ENCODE measurements around the gene SMG5.

SMG5 gene

DNA sequence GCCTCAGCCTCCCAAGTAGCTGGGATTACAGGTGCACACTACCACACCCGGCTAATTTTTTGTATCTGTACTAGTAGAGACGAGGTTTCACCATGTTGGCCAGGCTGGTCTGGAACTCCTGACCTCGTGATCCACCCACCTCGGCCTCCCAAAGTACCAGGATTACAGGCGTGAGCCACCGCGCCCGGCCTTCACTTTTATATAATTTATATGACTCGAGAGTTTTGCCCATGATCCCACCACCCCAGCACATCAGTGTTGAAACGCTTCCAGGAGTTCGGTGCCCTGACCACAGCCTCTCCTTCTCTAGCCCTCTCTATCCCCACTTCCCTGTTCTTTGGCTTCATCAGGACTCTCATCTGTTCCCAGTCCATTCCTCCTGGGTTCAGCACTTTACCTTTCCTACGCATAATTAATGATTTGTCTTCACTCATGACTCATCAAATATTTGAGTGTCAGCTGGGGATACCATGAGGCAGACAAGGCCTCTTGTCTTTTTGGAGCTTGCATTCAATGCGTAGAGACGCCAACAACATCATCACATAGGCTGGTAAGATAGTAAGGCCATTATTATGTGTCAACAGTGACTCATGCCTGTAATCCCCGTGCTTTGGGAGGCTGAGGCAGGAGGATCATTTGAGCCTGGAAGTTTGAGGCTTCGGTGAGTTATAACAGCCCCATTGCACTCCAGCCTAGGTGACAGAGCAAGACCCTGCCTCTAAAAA lies 68.4 kb downstream of the SMG5 start:
- DNase-seq (ENCODE audit: low spot score) = no peak

DNA sequence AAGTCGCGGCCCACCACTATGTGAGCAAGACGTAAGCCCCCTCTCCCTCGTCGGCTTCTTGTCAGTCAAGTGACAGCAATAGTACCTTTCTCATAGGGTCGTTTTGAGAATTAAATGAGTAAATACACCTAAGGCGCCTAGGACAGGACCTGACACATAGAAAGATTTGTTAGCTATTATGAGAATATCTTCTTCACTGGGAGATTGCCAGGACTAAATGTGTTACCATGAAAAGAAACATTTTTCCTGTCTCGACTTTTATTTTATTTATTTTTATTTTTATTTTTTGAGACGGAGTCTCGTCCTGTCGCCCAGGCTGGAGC lies 69.0 kb downstream of the SMG5 start:
- DNase-seq (ENCODE audit: low spot score) = no peak

DNA sequence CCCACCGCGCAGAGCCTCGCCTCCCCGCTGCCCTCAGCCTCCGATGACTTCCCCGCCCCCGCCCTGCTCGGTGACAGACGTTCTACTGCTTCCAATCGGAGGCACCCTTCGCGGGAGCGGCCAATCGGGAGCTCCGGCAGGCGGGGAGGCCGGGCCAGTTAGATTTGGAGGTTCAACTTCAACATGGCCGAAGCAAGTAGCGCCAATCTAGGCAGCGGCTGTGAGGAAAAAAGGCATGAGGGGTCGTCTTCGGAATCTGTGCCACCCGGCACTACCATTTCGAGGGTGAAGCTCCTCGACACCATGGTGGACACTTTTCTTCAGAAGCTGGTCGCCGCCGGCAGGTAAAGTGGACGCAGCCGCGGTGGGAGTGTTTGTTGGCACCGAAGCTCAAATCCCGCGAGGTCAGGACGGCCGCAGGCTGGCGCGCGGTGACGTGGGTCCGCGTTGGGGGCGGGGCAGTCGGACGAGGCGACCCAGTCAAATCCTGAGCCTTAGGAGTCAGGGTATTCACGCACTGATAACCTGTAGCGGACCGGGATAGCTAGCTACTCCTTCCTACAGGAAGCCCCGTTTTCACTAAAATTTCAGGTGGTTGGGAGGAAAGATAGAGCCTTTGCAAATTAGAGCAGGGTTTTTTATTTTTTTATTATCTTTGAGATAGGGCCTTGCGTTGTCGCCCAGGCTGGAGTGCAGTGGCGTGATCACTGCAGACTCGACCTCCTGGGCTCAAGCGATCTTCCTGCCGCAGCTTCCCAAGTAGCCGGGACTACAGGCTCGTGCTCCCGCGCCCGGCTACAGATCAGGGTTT lies 69.6 kb downstream of the SMG5 start, which contains the start of gene PMF1:
PMF1 (plus strand) TSS at position 175 of the 811 bp plus-strand sequence; CDS start at position 184, 9 bp downstream.
- DNase-seq (ENCODE audit: low spot score) = peak; percentile 99

DNA sequence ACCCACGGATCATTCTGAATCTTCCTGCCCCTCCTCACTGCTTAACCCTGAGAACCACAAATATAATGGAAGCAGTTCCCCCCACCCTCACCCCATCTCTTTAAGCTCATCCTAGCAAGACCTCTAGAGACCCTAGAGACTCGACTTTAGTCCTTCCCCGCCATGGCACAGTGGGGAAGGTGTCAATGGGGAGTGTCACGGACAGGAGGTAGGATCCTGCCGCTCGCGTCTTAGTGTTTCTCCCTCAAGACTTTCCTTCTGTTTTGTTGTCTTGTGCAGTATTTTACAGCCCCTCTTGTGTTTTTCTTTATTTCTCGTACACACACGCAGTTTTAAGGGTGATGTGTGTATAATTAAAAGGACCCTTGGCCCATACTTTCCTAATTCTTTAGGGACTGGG lies 70.5 kb downstream of the SMG5 start:
- no peak for DNase-seq (ENCODE audit: low spot score)

DNA sequence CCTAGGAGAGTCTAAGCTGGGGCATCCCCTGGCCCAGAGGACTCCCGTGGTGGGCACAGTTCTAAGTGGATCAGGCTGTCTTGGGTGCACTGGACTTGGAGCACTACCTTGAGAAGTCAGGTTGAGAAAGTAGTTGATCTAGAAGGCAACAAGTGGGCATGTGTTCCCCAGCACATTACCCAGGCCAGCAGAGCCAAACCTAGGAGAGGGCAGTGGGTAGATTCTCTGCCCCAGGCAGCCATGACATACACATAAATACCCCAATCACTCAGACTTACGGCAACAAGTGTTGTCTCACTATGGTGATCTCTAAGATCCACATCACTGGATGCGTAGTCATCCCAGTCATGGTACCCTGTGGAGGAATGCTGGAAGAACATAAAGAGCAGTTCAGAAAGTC lies 71.4 kb downstream of the SMG5 start:
- DNase-seq (ENCODE audit: low spot score) = no peak

DNA sequence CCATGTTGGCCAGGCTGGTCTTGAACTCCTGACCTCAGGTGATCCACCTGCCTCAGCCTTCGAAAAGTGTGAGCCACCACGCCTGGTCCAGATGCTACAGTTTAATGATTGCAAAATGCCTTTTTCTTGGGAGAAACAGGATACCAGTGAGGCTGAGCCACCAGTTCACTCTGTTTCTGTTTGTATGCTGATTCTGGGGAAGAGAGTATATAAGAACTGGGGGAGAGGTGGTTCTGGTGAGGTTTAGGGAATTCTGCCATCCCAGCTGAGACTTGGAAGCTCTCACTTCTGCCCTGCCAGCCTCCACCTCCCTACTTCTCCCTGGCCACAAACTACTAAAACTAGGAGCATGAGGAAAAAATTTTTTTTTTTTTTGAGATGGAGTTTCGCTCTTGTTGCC lies 77.9 kb downstream of the SMG5 start:
- DNase-seq (ENCODE audit: low spot score) = no peak

DNA sequence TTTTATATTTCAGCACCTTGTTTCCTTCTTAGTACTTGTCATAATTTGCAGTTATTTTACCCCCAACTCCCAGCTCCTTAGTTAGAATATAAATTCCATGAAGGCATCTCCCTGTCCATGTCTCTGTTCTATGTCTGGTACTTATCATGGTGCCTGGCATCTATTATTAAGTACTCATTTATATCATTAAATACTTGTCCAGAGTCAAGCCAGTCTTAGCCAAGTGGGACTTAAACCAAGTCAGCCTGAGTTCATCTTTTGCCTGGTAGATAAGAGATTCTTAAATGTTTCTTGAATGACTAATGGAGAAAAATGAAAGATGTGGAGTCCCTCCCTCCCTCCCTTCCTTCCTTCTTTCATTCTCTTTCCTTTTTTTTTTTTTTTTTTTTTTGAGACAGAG lies 79.3 kb downstream of the SMG5 start:
- peak; percentile 41 for DNase-seq (ENCODE audit: low spot score)

DNA sequence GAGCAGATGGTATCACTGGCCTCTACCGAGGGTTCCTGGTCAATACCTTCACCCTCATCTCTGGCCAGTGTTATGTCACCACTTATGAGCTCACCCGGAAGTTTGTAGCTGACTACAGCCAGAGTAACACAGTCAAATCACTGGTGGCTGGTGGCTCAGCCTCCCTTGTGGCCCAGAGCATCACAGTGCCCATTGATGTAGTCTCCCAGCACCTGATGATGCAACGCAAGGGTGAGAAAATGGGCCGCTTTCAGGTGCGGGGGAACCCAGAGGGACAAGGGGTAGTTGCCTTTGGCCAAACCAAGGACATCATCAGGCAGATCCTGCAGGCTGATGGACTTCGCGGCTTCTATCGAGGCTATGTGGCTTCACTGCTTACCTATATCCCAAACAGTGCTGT lies 82.6 kb downstream of the SMG5 start:
- DNase-seq (ENCODE audit: low spot score) = no peak

Measured in AG20443 (cell line).